KMS-11 (cell line): ENCODE results near the gene FMO1.
"Not testable (repeated sequence)": the region's sequence is repeated elsewhere in the genome, so short reads cannot be mapped to it uniquely, and the experiment has no call there.

Experiments used
- H2AFZ ChIP-seq: fragments of 200-600 bp; sonication (generic); 2 replicates; pipeline ENCODE4 v1.6.1; 2016; ENCODE audit warnings: antibody characterized with exemption, mixed run types, low read depth
- H3K27ac ChIP-seq: fragments of 200-600 bp; sonication (generic); 2 replicates; pipeline ENCODE4 v1.6.1; 2016; ENCODE audit warnings: mild to moderate bottlenecking, mixed run types
- H3K27me3 ChIP-seq: fragments of 200-600 bp; sonication (generic); 2 replicates; pipeline ENCODE4 v1.6.1; 2017; ENCODE audit warnings: mild to moderate bottlenecking, low read depth, mixed run types, moderate library complexity; ENCODE audit not compliant: insufficient read depth
- H3K36me3 ChIP-seq: fragments of 200-600 bp; sonication (generic); 2 replicates; pipeline ENCODE4 v1.6.1; 2017; ENCODE audit warnings: mild to moderate bottlenecking, mixed run types; ENCODE audit not compliant: insufficient read depth
- H3K4me1 ChIP-seq: fragments of 200-600 bp; sonication (generic); 2 replicates; pipeline ENCODE4 v1.6.1; 2016; ENCODE audit warnings: mild to moderate bottlenecking, low read depth, mixed run types; ENCODE audit not compliant: poor library complexity, severe bottlenecking
- H3K4me2 ChIP-seq: fragments of 200-600 bp; sonication (generic); 2 replicates; pipeline ENCODE4 v1.7.0; 2016; ENCODE audit warnings: mild to moderate bottlenecking, mixed run types
- H3K4me3 ChIP-seq: fragments of 200-600 bp; sonication (generic); IDR thresholded peaks from 2 replicates; pipeline ENCODE4 v1.6.1; 2017; ENCODE audit warnings: low read depth, low read length, mixed read lengths; ENCODE audit not compliant: insufficient read depth
- H3K79me2 ChIP-seq: fragments of 200-600 bp; sonication (generic); 2 replicates; pipeline ENCODE4 v1.6.1; 2016; ENCODE audit warnings: low read depth, mixed run types; ENCODE audit not compliant: insufficient read depth
- H3K9ac ChIP-seq: fragments of 200-600 bp; sonication (generic); 2 replicates; pipeline ENCODE4 v1.6.1; 2016; ENCODE audit warnings: mild to moderate bottlenecking, mixed run types
- H4K20me1 ChIP-seq: fragments of 200-600 bp; sonication (generic); 2 replicates; pipeline ENCODE4 v1.6.1; 2016; ENCODE audit warnings: mild to moderate bottlenecking, mixed run types; ENCODE audit not compliant: insufficient read depth
- CTCF ChIP-seq: fragments of 200-600 bp; sonication (generic); conservative IDR thresholded peaks from 2 replicates; pipeline ENCODE4 v1.6.1; 2017; ENCODE audit warnings: low read depth, mild to moderate bottlenecking, antibody characterized with exemption, low read length, moderate library complexity, mixed read lengths

FMO1 gene

GRCh38 chr1:171220581-171221054 is 27.7 kb upstream of the FMO1 start:
- Histone ChIP-seq H3K4me2 (no peak overlapping the region; the same call in 1 of the 2 replicates), H4K20me1 (no peaks in the 10 kb centered on the region), H3K36me3 (no peaks in the 10 kb centered on the region), H3K27ac (no peak overlapping the region), H3K4me1 (peaks cover 34% of the 10 kb centered on the region), H3K79me2 (no peaks in the 10 kb centered on the region), H3K27me3 (no peaks in the 10 kb centered on the region), H3K9ac (no peak overlapping the region), H3K4me3 (no peak overlapping the region), H2AFZ (no peak overlapping the region)
- TF ChIP-seq CTCF = no peak

- TF ChIP-seq CTCF = no peak
- H4K20me1 ChIP-seq = no peaks in the 10 kb centered on the region
- peaks cover 34% of the 10 kb centered on the region for H3K4me1 ChIP-seq
- no peak overlapping the region for H3K9ac ChIP-seq
- no peaks in the 10 kb centered on the region for H3K36me3 ChIP-seq
- H3K27ac ChIP-seq = no peak overlapping the region
- H2AFZ ChIP-seq = no peak overlapping the region
- H3K4me2 ChIP-seq = no peak overlapping the region
- H3K79me2 ChIP-seq = no peaks in the 10 kb centered on the region
- no peaks in the 10 kb centered on the region for H3K27me3 ChIP-seq
- no peak overlapping the region for H3K4me3 ChIP-seq
These were observed 26.4 kb upstream of the FMO1 start for GRCh38 chr1:171221665-171222591.

GRCh38 chr1:171222936-171223335 is 25.4 kb upstream of the FMO1 start:
- H3K36me3 ChIP-seq = no peaks in the 10 kb centered on the region
- H2AFZ ChIP-seq = no peak overlapping the region

GRCh38 chr1:171224257-171224656 is 24.0 kb upstream of the FMO1 start:
- H3K4me1 ChIP-seq = peaks cover 24% of the 10 kb centered on the region
- H3K36me3 ChIP-seq, H3K27me3 ChIP-seq, H3K27ac ChIP-seq, H3K79me2 ChIP-seq, H2AFZ ChIP-seq, H4K20me1 ChIP-seq, H3K4me3 ChIP-seq, H3K9ac ChIP-seq, H3K4me2 ChIP-seq: not testable (repeated sequence)

More at GRCh38 chr1:171222936-171223335, 25.4 kb upstream of the FMO1 start:
- Histone ChIP-seq H3K9ac (no peak overlapping the region), H4K20me1 (no peaks in the 10 kb centered on the region), H3K4me2 (no peak overlapping the region), H3K4me1 (peaks cover 34% of the 10 kb centered on the region), H3K79me2 (no peaks in the 10 kb centered on the region), H3K27me3 (no peaks in the 10 kb centered on the region), H3K27ac (no peak overlapping the region), H3K4me3 (no peak overlapping the region)
- TF ChIP-seq CTCF = no peak
